Inflammatory macrophage (primary cell): ENCODE data around the gene CACNA1C.

Experiments used
- DNase-seq, 2 donors: peaks; one replicate each; pipeline ENCODE4 v3.0.0-alpha.2; 2020 to 2022

Gene CACNA1C

DNA sequence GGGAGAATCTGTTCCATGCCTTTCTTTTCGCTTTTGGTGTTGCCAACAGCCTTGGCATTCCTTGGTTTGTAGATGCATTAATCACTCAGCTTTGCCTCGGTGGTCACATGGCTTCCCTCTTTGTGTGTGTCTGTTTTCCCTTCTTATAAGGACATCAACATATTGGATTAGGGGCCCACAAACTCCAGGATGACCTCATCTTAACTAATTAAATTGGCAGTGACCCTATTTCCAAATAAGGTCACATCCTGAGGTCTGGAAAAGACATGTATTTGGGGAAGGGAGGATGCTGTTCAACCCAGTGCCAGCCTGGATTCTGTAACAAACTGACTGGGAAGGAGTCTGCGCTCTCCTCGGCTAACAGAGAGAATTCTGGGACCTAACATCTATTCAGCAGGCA lies 376.2 kb downstream of the CACNA1C start:
- no peak for DNase-seq

- peak; percentile 15 to 38 for DNase-seq
These were observed 379.0 kb downstream of the CACNA1C start for GRCh38 chr12:2431810-2432209.

DNA sequence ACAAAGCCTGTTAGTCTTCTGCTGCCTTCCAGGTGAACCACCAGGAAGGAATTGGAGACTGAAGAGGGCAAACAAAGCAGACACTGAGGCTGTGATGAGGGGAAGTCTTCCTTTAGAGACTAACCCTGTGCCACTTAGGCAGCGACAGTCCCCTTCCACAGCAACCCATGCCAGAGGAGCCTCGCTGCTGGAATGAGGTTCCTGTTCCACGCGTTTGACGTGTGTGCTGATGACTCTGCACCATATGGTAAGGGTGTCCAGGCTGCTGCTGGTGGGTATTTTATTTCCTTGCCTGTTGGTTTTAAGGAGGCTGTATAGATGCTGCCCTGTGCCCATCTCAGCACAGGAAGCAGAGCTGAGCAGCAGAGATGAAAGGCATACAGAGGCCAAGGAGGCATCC lies 380.1 kb downstream of the CACNA1C start:
- no peak for DNase-seq

GRCh38 chr12:2435511-2435910 lies 382.7 kb downstream of the CACNA1C start:
- DNase-seq: no peak

GRCh38 chr12:2439332-2440100 lies 386.7 kb downstream of the CACNA1C start:
- no peak for DNase-seq

- no peak for DNase-seq
These were observed 391.0 kb downstream of the CACNA1C start for GRCh38 chr12:2443776-2444175.

DNA sequence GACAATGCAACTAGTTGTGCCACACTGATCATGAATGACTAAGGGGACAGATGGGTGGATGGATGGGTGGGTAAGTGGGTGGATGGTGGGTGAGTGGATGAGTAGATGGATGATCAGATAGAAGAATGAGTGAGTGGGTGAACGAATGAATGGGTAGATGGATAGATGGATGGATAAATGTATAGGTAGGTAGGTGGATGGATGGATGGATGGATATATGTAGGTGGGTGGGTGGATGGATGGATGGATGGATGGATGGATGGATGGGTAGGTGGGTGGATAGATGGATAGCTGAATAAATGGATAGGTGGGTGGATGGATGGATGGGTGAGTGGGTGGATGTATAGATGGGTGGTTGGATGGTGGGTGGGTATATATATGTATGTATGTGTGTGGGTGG lies 393.2 kb downstream of the CACNA1C start:
- DNase-seq: no peak

- DNase-seq: no peak
These were observed 395.1 kb downstream of the CACNA1C start for GRCh38 chr12:2447861-2448260.

- no peak for DNase-seq
These were observed 396.8 kb downstream of the CACNA1C start for GRCh38 chr12:2449586-2449985.

- DNase-seq: no peak
These were observed 397.8 kb downstream of the CACNA1C start for GRCh38 chr12:2450553-2450952.

DNA sequence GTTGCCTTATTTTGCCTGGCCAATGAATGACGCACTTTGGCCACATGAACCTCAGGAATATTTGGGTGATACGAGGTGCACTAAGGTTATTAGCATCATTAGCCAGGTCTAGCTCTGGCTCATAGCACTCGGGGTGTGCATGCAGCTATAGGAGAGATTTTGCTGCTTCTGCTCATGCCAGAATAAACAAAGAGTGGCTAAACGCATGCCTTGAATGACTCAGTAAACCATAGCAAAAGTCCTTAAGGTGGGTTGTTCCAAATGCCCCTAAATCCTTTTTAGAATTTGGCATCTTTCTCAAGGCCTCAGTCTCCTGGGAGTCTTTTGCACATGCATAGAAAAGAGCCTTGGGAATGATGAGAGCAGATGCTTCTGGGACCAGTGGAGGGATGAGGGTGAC lies 398.2 kb downstream of the CACNA1C start:
- no peak for DNase-seq

- DNase-seq: no peak
These were observed 398.7 kb downstream of the CACNA1C start for GRCh38 chr12:2451497-2451896.

DNA sequence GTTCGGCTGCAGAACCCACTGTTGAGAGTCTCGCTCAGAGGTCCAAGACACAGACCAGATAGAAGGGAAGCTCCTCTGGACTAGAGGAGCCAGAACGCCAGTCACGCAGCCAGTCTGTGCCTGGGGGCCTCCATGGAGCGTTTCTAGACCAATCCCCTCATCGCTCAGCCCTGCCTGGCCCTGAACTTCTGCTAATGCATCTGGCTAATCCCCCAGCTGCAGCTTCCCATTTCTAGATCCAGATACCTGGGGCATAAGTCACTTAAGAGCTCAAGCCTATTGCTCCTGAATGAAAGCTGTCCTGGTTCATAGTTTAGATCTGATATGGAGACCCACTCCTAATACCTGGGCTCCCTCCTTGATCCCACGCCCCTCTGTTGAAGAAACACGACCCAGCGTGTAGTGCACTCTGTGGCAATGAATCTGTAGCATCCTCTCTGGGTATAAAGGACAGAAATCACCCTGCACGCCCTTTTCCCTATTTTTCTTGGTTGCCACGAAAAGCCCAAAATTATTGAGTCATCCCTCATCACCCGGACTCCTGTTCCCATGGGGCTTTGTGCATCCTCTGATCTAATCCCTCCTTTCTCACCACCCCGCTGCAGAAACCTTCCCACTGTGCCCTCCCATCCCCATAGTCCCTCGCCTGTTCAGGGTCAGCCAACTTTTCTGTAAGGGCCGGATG lies 400.4 kb downstream of the CACNA1C start:
- DNase-seq: no peak

DNA sequence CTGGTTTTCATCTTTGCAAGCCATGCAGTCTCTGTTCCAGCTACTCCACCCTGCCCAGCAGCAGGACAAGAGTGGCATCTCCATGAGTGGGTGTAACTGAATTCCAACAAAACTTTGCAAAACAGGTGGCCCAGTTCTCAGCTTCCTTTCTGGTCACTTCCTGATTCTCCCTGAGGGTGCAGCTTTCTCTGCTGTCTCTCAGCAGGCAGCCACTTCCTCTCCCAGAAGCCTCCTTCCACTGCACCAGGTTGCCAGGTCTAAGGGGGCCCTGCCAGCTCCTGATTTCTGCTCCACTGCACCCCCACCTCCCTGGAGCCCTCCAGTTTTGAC lies 400.9 kb downstream of the CACNA1C start:
- DNase-seq: peak; percentile 30 to 52

- peak; percentile 42 to 55 for DNase-seq
These were observed 401.9 kb downstream of the CACNA1C start for GRCh38 chr12:2454601-2455177.

DNA sequence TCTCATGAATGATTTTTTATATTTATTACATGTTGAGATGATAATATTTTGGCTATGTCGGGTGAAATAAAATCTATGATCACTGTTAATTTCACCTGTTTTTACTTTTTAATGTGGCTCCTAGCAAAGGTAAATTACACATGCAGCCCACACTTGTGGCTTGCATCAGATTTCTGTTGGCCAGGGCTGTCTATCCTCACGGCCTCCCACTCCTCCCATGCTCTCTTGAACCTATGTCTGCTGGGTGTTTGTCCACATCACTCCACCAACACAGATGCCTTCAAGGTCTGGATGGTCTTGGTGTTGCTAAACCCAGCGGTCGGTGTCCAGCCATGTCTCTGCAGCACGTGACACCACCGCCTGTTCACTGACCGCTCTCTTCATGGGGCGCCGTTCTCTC lies 402.6 kb downstream of the CACNA1C start:
- no peak for DNase-seq

DNA sequence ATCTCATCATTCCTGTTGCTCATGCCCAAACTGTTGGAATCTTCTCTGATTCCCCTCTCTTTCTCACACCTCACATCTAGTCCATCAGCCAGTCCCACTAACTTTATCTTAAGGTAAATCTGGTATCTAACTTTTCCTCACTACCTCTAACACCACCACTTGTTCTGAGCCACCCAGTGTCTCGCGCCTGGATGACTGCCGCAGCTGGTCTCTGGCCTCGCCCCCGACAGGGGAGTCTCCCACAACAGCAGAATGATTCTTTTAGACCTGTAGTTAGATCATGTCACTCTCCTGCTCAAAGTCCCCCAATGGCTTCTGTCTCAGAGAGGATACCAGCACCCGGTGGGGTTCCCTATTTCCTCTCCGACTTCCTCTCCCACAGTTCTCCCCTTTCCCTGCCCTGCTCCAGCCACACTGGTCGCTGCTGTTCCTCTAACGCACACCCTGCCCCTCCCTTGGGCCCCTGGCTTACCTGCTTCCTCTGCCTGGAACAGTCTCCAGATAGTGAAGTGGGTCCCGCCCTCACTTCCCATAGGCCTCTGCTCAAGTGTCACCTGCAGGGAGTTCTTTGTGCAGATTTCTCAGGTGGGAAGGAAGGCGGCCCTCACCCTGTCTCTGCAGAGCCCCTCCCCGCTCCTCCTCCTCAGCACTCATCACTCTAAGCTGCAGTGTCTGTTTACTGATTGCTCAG lies 403.5 kb downstream of the CACNA1C start:
- no peak for DNase-seq

DNA sequence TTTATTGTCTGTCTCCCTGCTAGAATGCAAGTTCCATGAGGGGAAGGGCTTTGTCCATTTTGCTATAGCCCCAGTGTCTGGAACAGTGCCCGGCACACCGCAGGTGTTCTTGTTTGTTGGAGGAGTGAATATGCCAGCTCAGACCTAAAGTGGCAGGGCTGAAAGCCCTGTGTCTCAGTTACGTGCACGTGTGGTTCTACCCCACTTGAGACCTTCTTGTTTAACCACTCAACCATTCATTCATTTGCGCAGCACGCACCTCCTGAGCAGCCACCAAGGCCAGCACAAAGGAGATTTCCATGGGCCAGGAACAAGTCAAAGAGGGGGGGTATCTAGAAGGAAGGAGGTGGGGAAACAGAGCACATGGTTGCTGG lies 404.0 kb downstream of the CACNA1C start:
- no peak for DNase-seq

DNA sequence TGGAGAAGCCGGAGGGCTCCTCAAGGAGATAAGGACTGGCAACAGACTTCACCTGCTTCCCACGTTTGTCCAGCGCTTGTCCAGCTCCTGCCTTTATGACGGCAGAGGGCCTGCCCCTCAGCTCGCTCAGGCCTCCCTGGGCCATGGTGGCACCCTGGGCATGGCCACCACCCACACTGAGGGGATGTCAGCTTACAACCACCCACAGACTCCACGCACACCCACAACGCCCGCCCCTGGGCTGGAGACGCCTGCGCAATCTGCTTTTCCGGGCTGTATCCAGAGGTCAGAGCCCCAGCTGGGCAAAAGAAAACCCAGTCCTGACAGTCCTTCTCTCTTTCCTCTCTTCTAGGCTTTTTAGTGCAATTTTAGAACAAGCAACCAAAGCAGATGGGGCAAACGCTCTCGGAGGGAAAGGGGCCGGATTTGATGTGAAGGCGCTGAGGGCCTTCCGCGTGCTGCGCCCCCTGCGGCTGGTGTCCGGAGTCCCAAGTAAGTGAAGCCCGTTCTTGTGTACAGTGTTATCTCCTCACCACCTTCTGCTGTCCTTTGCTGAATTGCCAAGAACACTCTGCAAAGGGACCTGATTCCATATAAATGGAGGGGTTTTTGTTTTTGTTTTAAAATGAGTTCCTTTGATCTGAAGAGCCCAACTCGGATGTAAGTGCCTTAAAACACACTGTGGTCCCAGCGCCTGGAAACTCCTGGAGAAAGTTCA lies 404.6 kb downstream of the CACNA1C start:
- DNase-seq: no peak

DNA sequence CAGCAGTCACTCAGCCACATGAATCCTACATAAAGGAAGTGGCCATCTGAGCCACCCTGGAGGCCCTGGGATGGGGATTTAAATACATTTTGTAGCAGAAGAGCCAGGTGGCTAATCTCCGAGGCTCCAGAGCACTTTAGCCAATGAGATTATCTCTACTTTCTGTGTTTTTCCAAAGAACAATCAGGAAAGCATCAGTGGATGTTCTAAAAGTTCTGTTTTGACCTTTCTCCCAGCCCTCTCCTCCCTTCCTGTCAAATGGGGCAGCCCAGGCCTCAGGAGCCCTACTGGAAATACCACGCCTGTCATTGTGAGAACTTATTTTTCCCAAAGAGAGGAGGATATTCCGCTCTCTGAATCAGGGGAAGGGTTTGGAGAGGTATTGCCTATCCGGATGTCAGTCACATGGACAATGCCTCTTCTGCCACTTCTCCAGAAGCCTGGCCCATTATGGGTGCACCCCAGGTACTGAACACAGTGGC lies 405.2 kb downstream of the CACNA1C start:
- DNase-seq: no peak

- DNase-seq: no peak
These were observed 407.4 kb downstream of the CACNA1C start for GRCh38 chr12:2460051-2460670.

- DNase-seq: no peak
These were observed 408.3 kb downstream of the CACNA1C start for GRCh38 chr12:2461046-2461445.
